GM21576 (cell line): ENCODE measurements around the gene RBFOX2.
"Not testable (repeated sequence)": the region's sequence is repeated elsewhere in the genome, so short reads cannot be mapped to it uniquely, and the experiment has no call there.

Experiments used
- ATAC-seq: cut with Tn5 transposase; IDR thresholded peaks from one replicate; pipeline ENCODE4 v1.9.1; 2021; ENCODE audit warnings: mild to moderate bottlenecking, moderate library complexity; ENCODE audit not compliant: unreplicated experiment

RBFOX2 gene

DNA sequence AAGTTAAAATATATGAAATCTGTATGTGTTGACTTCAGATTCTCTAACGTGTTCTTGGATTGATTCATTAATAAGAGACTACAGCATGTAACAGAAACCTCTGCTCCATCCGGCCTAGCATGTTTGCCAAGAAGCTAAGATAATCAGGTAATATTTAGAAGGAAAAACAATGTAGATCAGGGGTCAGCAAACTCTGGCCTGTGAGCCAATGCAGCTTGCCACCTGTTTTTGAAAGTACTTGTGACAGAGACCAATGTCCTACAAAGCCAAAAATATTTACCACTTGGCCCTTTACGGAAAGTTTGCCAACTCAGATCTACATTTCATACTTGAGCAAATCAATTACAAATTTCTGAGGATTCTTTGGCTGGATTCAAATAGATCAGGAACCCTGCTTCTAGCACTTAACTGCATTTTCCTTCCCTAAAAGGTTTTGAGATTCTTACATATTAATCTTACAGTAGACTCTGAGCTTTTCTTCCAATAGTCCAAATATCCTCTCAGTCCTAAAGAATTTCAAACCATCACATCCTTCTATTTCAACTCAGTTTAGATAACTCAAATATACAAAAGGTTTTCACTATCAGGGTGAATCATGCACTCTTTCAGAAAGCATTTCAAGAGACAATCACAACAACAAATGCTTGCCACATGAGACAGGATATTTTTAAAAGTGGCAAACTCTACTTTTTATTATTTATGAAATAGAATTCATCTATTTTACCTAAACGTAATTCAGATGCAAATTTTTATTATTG is 281.5 kb downstream of the RBFOX2 start:
- no peak for ATAC-seq

- ATAC-seq = no peak
These were observed 282.4 kb downstream of the RBFOX2 start for GRCh38 chr22:35746248-35746647.

DNA sequence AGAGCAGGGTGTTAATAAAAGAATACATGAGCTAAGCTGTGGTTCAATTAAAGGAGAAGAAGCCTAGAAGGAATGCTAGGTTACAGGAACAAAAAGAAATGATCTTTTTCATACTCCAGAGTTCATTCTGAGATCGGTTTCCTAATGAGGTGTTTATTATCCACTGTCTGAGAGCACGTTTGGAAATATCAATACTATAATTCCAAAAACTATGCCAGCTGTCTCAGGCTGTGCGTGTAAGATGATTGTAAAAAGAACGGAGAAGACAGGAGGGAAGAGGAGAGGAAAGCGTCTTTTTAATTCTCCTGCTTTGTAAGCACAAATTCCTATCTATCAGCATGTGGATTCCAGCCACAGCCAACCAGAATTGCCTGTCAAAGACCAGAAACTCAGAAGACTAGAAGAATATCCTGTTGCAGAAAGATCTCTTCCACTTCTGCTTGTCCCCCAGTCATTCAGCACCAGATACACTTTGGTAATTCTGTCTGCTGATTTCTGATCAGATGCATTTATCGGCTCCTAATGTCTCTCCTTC is 285.2 kb downstream of the RBFOX2 start:
- ATAC-seq = no peak

GRCh38 chr22:35742342-35743100 is 286.1 kb downstream of the RBFOX2 start:
- ATAC-seq = no peak

- ATAC-seq = no peak
These were observed 288.0 kb downstream of the RBFOX2 start for GRCh38 chr22:35740616-35741015.

DNA sequence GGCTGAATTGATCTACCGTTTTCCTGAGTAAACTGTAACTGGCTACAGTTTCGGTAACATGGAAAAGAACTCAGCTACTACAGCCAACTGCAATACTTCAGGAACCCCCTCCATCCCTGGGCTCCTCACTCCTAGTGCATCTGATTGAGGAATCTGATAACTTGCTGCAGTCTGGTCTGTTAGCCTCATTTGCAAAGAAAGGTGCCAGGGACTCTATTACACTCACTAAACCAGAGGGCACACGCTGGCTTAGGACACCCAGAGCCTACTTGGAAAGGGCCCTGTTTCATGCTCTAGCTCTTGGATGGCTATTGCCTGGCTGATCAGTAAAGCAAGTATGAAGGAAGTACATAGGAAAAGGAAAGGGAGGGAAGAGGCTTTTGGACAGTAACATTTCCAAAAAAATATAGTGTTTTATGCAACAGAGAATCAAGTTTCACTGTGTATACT is 288.7 kb downstream of the RBFOX2 start:
- no peak for ATAC-seq

DNA sequence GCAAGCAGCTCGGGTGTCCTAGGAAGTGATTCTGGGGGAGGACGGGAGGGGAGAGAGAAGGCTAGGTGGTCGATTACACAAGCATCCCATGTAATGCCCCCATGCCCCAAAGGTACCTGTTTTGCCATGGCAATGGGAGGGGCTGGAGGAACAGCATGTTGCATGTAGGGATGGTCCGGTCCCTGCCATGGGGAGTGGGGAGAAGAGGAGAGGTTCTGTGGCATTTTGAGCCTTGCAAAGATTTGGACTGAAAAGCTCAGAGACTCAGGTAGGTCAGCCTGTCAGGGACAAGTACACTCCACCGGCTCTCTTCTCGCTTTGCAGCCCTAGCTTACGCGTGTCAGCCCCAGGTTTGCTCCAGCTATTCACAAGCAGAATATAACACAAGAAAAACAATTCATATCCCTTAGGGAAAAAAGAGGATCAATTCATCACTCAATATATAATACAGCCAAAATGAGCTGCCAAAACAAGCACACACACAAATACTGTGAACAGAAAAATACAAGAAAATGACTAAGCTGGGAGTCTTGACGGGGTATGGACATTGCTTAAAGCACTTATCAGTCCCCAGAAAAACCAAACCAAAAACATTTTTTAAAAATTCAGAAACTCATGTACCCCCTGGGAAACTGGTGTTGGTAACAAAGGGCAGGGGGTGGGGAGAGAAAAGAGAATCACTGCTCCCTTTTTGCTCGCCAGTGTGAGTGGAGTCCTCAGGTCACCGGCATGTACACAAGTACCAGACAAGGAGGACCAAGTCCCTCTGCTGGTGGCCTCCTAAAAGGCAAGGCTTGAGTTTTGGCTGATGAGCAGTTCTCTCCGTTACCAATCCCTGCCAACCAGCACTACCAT is 289.3 kb downstream of the RBFOX2 start:
- ATAC-seq = no peak

GRCh38 chr22:35737886-35738285 is 290.7 kb downstream of the RBFOX2 start:
- not testable (repeated sequence) for ATAC-seq

DNA sequence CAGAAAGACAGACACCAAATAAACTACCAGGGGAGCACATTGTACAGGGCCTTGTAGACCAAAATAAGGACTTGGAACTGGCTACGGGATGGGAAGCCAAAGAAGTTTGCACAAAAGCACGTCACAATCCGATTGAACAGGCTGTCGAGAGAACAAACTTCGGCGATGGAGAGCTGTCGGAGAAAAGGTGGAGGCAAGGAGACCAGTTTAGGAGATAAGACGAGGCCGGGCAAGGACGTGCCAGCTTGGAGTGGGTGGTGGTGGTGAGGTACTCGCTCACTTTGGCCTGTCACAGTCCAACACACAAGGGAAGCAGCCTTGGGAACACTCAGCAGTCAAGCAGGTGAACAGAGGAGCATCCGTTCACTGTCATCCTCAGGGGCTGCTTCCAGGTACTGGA is 291.9 kb downstream of the RBFOX2 start:
- no peak for ATAC-seq

GRCh38 chr22:35736166-35736565 is 292.5 kb downstream of the RBFOX2 start:
- no peak for ATAC-seq

DNA sequence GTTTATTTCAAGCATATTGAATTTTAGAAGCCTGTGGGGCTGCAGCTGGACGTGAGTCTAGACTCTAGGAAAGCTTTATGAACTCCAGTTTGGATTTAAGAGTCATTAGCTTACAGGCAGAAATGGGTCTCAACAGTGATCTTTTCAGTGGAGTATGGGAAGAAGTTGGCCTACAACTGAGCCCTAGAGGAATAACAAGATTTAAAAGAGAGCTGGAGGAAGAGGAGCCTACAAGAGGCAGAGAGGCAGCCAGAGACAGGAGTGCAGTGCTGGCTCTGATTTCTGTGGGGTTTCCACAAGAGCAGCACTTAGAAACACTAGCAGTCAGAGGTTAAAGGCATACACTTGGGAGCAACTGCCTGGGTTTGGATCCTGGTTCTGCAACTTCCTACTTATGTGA is 293.1 kb downstream of the RBFOX2 start:
- ATAC-seq = no peak

- ATAC-seq = no peak
These were observed 294.2 kb downstream of the RBFOX2 start for GRCh38 chr22:35734517-35734827.

GRCh38 chr22:35733791-35734516 is 294.7 kb downstream of the RBFOX2 start:
- no peak for ATAC-seq

- ATAC-seq = no peak
These were observed 295.6 kb downstream of the RBFOX2 start for GRCh38 chr22:35733036-35733435.

DNA sequence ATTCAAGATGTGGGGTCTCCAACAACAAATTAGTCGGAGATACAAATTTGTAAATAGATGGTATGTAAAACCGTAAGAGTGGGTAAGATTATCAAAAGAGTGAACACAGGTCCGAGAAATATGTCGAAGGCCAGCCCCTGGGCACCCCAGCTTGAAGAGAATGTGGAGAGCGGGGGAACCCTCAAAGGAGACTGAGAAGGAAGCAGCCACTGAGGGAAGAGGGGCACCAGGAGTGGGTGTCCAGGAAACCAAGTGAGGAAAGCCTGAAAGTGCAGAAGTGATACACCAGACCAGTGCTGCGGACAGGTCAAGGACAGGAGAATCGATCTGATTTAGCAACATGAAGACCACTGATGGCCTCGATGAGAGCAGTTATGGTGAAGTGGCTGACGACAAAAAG is 296.5 kb downstream of the RBFOX2 start:
- no peak for ATAC-seq

- no peak for ATAC-seq
These were observed 297.3 kb downstream of the RBFOX2 start for GRCh38 chr22:35731321-35731720.

GRCh38 chr22:35729309-35729698 is 299.3 kb downstream of the RBFOX2 start:
- no peak for ATAC-seq

DNA sequence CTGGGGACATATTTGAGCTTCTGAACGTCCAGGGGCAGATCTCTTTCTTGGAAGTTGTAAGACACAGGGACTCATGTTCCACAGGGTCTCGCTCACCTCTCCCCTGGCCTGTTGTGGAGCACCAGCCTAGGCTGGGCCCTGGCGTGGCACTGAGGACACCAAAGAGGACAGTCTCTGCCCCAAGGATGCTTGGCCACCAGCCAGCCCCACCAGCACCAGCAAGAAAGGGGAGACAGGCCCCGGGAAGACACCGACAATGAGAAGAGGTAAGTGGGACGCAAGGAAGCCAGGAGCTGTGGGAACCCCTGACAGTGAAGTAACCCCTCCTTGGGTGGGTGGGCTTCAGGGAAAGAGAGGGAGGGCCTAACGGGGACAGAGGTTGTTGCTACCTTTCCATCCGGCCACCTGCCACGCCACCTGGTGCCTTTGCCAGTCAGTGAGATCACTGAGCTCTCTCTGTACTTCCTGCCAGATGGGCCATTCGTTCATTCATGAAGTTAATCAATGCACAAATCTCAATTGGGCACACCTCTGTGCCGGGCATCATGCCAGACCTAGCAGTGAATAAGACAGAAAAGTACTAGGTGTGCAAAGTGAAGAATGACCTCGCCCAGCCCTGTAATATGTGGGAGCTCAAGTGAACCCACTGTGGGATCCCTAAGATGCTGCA is 299.9 kb downstream of the RBFOX2 start:
- ATAC-seq = no peak

DNA sequence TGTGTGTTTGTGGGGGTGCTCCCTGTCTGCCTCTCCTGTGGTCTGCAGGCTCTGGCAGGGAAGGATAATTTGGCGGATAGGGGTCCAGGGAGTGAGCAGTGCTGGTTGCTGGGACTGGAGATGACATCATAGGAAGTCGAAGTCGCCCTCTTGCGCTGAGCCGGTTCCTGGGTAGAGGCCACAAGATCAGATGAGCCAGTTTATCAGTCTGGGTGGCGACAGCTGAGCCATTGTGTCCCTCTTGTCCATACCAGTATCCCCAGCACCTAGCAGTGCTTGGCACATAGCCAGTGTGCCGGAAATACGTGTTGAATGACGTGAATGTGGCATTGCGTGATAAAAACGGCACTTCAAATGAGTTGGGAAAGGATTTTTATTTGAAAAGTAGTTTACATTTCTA is 301.2 kb downstream of the RBFOX2 start:
- no peak for ATAC-seq

DNA sequence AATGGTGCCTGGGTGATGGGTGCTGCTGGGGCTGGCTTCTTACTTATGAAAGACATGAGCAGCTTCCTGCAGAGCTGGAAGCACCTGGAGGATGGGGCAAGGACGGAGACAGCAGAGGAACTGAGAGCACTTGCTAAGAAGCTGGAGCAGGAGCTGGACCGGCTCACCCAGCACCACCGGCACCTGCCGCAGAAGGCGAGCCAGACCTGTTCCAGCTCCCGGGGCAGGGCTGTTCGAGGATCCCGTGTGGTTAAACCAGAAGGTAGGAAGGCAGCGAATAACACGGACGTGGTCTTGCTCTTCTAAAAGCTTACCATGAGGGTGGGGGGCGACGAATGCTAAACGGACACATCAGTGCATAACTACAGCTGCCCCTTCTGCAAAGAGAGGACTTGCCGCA is 301.7 kb downstream of the RBFOX2 start:
- ATAC-seq = no peak
